GM12878 (cell line): ENCODE measurements around the gene SLC47A2. TPM values are rescaled to one million over a fixed set of nuclear protein-coding genes. Genes with fewer than 3 reads are reported as not detected.

ENCODE experiments used
- ATAC-seq: fragments of 200-7000 bp; cut with Tn5 transposase; 3 replicates; pipeline ENCODE4 v1.9.1; 2020; ENCODE audit warnings: mild to moderate bottlenecking, moderate library complexity
- BruUV-seq: library from RNA; stranded (reverse); fragments of 400-500 nt; replicated peaks from 2 replicates; lab custom pipeline; 2021; lab: Mats Ljungman, UMichigan
- CTCF ChIA-PET: fragments of 300-600 bp; sonication (Branson Sonifier 250); formaldehyde crosslinking; extraction: SDS; loops from one replicate; lab custom pipeline; 2021; ENCODE audit warnings: inconsistent platforms; lab: Yijun Ruan, JAX
- POLR2A ChIA-PET: fragments of 350-600 bp; formaldehyde crosslinking; extraction: SDS; loops from one replicate; lab custom pipeline; 2021; ENCODE audit warnings: inconsistent platforms; lab: Charles Lee
- RAD21 ChIA-PET: fragments of 300-600 bp; sonication (Branson Sonifier 250); formaldehyde crosslinking; loops from one replicate; lab custom pipeline; 2023; ENCODE audit warnings: antibody characterized with exemption; ENCODE audit not compliant: unreplicated experiment; lab: Charles Lee
- SMC1A ChIA-PET: fragments of 300-600 bp; sonication (Branson Sonifier 250); formaldehyde crosslinking; loops from one replicate; lab custom pipeline; 2023; ENCODE audit not compliant: unreplicated experiment, uncharacterized antibody; lab: Charles Lee
- DNase-seq: peaks from one replicate; pipeline ENCODE4 v3.0.0-alpha.2; 2011; ENCODE audit warnings: low read depth, low spot score
- FAIRE-seq: peaks from 3 replicates; lab custom pipeline; 2011; peaks lifted over from hg19 to GRCh38; lab: Jason Lieb, UNC
- H2AFZ ChIP-seq: 2 replicates; pipeline ENCODE4 v1.6.0; 2011; ENCODE audit warnings: low read depth, low read length, control low read depth; ENCODE audit not compliant: control insufficient read depth
- H3K27ac ChIP-seq: 2 replicates; pipeline ENCODE4 v1.5.1; 2011; ENCODE audit warnings: control low read depth; ENCODE audit not compliant: control insufficient read depth, insufficient read depth
- H3K27me3 ChIP-seq, 2 experiments: replicated peaks in 1 of 2; 2 replicates each; pipeline versions ENCODE4 v1.6.0 to v1.6.1; 2011; ENCODE audit warnings: low read length in 1 of 2; ENCODE audit not compliant: control insufficient read depth in 2 of 2, insufficient read depth in 2 of 2
- H3K36me3 ChIP-seq, 2 experiments: 2 replicates each; pipeline ENCODE4 v1.5.1; 2011; ENCODE audit warnings: low read length in 1 of 2; ENCODE audit not compliant: control insufficient read depth in 2 of 2, insufficient read depth in 2 of 2
- H3K4me1 ChIP-seq: 2 replicates; pipeline ENCODE4 v1.6.1; 2011; ENCODE audit warnings: mild to moderate bottlenecking, low read length, moderate library complexity, mixed read lengths; ENCODE audit not compliant: control insufficient read depth, insufficient read depth
- H3K4me2 ChIP-seq: 2 replicates; pipeline ENCODE4 v1.6.0; 2011; ENCODE audit warnings: control low read depth; ENCODE audit not compliant: control insufficient read depth, insufficient read depth
- H3K4me3 ChIP-seq: fragments of 200-600 bp; sonication (generic); 2 replicates; pipeline ENCODE4 v1.5.1; 2016
- H3K79me2 ChIP-seq: 2 replicates; pipeline ENCODE4 v1.6.0; 2011; ENCODE audit warnings: low read length; ENCODE audit not compliant: control insufficient read depth, insufficient read depth
- H3K9ac ChIP-seq: 2 replicates; pipeline ENCODE4 v1.8.0; 2011; ENCODE audit warnings: low read length, control low read depth, mixed read lengths; ENCODE audit not compliant: control insufficient read depth, insufficient read depth
- H3K9me3 ChIP-seq: replicated peaks from 3 replicates; pipeline ENCODE4 v1.5.1; 2011; ENCODE audit warnings: mild to moderate bottlenecking, low read length; ENCODE audit not compliant: control insufficient read depth, insufficient read depth
- H4K20me1 ChIP-seq: 2 replicates; pipeline ENCODE4 v1.6.0; 2011; ENCODE audit not compliant: control insufficient read depth, insufficient read depth
- ASH2L ChIP-seq: fragments of 300-600, 200-600 bp; sonication (generic); IDR thresholded peaks from 2 replicates; pipeline ENCODE4 v1.6.1; 2017; ENCODE audit warnings: low read depth, mild to moderate bottlenecking, borderline replicate concordance
- BACH1 ChIP-seq: fragments of 450-650 bp; IDR thresholded peaks from 2 replicates; pipeline ENCODE4 v1.6.1; 2017; ENCODE audit warnings: mild to moderate bottlenecking, borderline replicate concordance
- EGR1 ChIP-seq, 2 experiments: IDR thresholded peaks; 1 replicate in 1 of 2; 2 replicates in 1 of 2; pipeline ENCODE4 v1.6.1; 2011 to 2012; ENCODE audit warnings: low read depth in 2 of 2, low read length in 2 of 2, borderline replicate concordance in 1 of 2, mild to moderate bottlenecking in 1 of 2, moderate library complexity in 1 of 2
- HDAC6 ChIP-seq: fragments of 200-600 bp; sonication (generic); IDR thresholded peaks from one replicate; pipeline ENCODE4 v1.8.0; 2017; ENCODE audit warnings: antibody characterized with exemption; ENCODE audit not compliant: unreplicated experiment
- NR2C2 ChIP-seq: IDR thresholded peaks from 2 replicates; pipeline ENCODE4 v1.6.1; 2011; ENCODE audit warnings: borderline replicate concordance, low read depth; ENCODE audit not compliant: control insufficient read depth, insufficient read length
- YY1 ChIP-seq: IDR thresholded peaks from 2 replicates; pipeline ENCODE4 v1.6.1; 2011; ENCODE audit warnings: low read depth, mild to moderate bottlenecking, low read length
- ZBTB4 ChIP-seq: fragments of 450-650 bp; formaldehyde crosslinking; IDR thresholded peaks from 2 replicates; pipeline ENCODE4 v1.4.0; 2022; ENCODE audit warnings: mild to moderate bottlenecking, moderate library complexity
- WGBS: methylation state at CpG from one replicate; pipeline ENCODE4 v1.1.6; 2016; ENCODE audit warnings: low lambda C conversion rate; ENCODE audit not compliant: insufficient replicate concordance, insufficient coverage; ENCODE audit errors: missing lambda C conversion rate; 5-methylcytosine and 5-hydroxymethylcytosine counted together
- in situ Hi-C: fragments of 300-500 bp; cut with MboI; formaldehyde crosslinking; loops from 9 replicates; pipeline ENCODE4 v1.14.3; 2018; ENCODE audit warnings: mixed read lengths
- intact Hi-C: fragments of 100-400 bp; cut with micrococcal nuclease; formaldehyde crosslinking; loops from one replicate; pipeline ENCODE4 v1.14.2; 2022; ENCODE audit not compliant: unreplicated experiment
- polyA plus RNA-seq, 11 experiments: library from polyadenylated mRNA; depleted of rRNA in 4 of 11; unstranded in 6 of 11; stranded (reverse) in 5 of 11; fragments of >200 nt; fragmentation: Nextera tagmentation in 4 of 11; fragmentation: Illumina TruSeq in 1 of 11; extraction: Ambion mirVana in 4 of 11; extraction: Trizol in 1 of 11; gene quantifications; 1 replicate in 1 of 11; 2 replicates in 10 of 11; pipeline versions ENCODE4 v1.2.1 to v1.2.3, GENCODE V29; 2011 to 2016; ENCODE audit warnings: inconsistent platforms in 2 of 11, missing spikeins in 2 of 11, low read depth in 1 of 11
- total RNA-seq, 4 experiments: library from RNA; depleted of rRNA in 3 of 4; stranded (reverse); fragments of >200 nt in 3 of 4; fragmentation: Illumina TruSeq in 1 of 4; extraction: Trizol in 1 of 4; gene quantifications; 2 replicates each; pipeline versions ENCODE4 v1.2.1 to v1.2.3, GENCODE V29; 2013 to 2021
- TF ChIP-seq, protein P1 (sequence below): IDR thresholded peaks from 2 replicates; pipeline ENCODE4 v1.6.1; 2011; ENCODE audit warnings: mild to moderate bottlenecking, low read depth, low read length, moderate library complexity; ENCODE audit not compliant: insufficient replicate concordance

Gene SLC47A2
- total and polyA plus RNA-seq, 10 of the 15 experiments (the other 5 are each of a cell fraction or from before 2014, with no cell fraction given), result not detected

DNA sequence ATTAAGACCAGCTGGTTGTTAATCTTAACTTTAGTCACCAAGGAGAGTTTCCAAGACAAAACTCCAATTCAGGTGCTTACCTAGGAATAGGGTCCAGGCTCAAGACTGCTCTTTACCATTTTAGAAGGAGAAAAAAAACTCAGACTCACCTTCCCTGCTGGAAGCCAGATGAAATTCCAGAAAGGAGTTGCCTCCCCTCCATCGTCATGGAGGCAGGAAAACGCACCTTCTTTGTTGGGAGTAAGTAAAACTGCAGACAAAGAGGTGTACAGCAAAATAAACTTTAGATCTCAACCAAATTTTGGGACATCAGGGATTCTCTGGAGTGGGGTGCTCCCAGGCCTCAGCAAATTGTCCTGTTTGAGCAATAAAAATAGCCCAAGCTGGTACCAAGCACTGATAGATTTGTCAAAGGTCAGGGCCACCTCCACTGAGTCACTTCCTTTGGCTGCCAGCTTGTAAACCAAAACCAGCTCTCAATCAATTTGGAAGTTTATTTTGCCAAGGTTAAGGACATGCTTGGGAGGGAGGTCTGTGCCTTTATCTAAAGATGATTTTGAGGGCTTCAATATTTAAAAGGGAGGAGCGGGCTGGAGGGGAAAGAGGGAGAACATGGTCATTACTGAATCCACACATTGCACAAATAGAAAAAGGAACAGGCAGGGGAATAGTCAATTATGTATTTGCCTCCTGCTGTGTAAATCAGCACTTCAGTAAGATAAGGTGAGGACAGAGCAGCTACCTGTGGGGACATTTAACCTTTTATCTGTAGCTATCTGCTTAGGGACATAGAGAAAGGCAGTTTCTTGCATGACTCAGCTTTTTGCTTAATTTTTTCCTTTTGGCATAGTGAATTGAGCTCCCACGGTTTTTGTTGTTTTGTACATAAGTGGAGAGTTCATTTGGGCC, 69.3 kb downstream of the SLC47A2 start:
- ATAC-seq (no peak), DNase-seq (no peak), FAIRE-seq (no peak)
- no TSS peak for BruUV-seq
- H3K4me3 ChIP-seq, result peak overlapping the region; percentile 65; the same call in 1 of the 2 replicates
- ChIA-PET POLR2A (interaction anchor here (0.7 to 1.6 kb wide), 2 partner anchors 10 to 659 kb away, joined by 3 to 5 read pairs; no protein-coding TSS in a partner anchor), CTCF (interaction anchor here (0.6 to 2.9 kb wide), 21 partner anchors 9 to 284 kb away, joined by 3 to 19 read pairs (median 4); partner anchors contain the start of gene B9D1), RAD21 (interaction anchor here (0.6 to 0.9 kb wide), 6 partner anchors 60 to 905 kb away, joined by 3 to 4 read pairs (median 3); partner anchors contain the start of gene B9D1), SMC1A (interaction anchor here (1.2 to 2.2 kb wide), 8 partner anchors 13 to 184 kb away, joined by 3 to 8 read pairs (median 5); no protein-coding TSS in a partner anchor)
- no peak overlapping the region for H3K27ac ChIP-seq
- intact Hi-C loops, result loop anchor here (5.0 to 10.0 kb wide), 3 partner anchors 120 to 282 kb away; partner anchors contain the start of gene B9D1
- H4K20me1 ChIP-seq, result no peaks in the 10 kb centered on the region
- 75% methylated on average over 4 of the region's 4 CpGs for whole genome bisulfite sequencing
- no peak overlapping the region for H2AFZ ChIP-seq
- no peaks in the 10 kb centered on the region for H3K27me3 ChIP-seq
- no peaks in the 10 kb centered on the region for H3K9me3 ChIP-seq
- peak overlapping the region; percentile 96 for H3K4me2 ChIP-seq
- no peak overlapping the region for H3K9ac ChIP-seq
- in situ Hi-C loops, result no loop called here
- H3K4me1 ChIP-seq, result peaks cover 8% of the 10 kb centered on the region; the same call in 1 of the 2 replicates
- H3K79me2 ChIP-seq, result peaks cover 8% of the 10 kb centered on the region
- no peaks in the 10 kb centered on the region for H3K36me3 ChIP-seq
- no peak for TF ChIP-seq BACH1
- TF ChIP-seq, protein P1, sequence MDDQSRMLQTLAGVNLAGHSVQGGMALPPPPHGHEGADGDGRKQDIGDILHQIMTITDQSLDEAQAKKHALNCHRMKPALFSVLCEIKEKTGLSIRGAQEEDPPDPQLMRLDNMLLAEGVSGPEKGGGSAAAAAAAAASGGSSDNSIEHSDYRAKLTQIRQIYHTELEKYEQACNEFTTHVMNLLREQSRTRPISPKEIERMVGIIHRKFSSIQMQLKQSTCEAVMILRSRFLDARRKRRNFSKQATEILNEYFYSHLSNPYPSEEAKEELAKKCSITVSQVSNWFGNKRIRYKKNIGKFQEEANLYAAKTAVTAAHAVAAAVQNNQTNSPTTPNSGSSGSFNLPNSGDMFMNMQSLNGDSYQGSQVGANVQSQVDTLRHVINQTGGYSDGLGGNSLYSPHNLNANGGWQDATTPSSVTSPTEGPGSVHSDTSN, result no peak
- no peak for TF ChIP-seq EGR1 (IDR thresholded peaks at IDR 0.05; ENCODE audit: borderline replicate concordance in 1 of 2, low read depth in 2 of 2, low read length in 2 of 2)
- TF ChIP-seq ZBTB4 (CRISPR knock-in tag), result no peak
- TF ChIP-seq HDAC6, result no peak
- TF ChIP-seq YY1, result no peak
- no peak for TF ChIP-seq ASH2L
- TF ChIP-seq NR2C2, result no peak
